B cell (primary cell): ENCODE data around the gene ADCY1.

Experiments
- CTCF ChIP-seq: fragments of 200-600 bp; IDR thresholded peaks from one replicate; pipeline ENCODE4 v1.8.0; 2022; ENCODE audit warnings: antibody characterized with exemption, mild to moderate bottlenecking
- EZH2 ChIP-seq: IDR thresholded peaks from 2 replicates; pipeline ENCODE4 v1.6.1; 2012; ENCODE audit warnings: borderline replicate concordance, low read depth, mild to moderate bottlenecking, moderate library complexity, low read length; ENCODE audit not compliant: insufficient read depth, poor library complexity, severe bottlenecking

DNA sequence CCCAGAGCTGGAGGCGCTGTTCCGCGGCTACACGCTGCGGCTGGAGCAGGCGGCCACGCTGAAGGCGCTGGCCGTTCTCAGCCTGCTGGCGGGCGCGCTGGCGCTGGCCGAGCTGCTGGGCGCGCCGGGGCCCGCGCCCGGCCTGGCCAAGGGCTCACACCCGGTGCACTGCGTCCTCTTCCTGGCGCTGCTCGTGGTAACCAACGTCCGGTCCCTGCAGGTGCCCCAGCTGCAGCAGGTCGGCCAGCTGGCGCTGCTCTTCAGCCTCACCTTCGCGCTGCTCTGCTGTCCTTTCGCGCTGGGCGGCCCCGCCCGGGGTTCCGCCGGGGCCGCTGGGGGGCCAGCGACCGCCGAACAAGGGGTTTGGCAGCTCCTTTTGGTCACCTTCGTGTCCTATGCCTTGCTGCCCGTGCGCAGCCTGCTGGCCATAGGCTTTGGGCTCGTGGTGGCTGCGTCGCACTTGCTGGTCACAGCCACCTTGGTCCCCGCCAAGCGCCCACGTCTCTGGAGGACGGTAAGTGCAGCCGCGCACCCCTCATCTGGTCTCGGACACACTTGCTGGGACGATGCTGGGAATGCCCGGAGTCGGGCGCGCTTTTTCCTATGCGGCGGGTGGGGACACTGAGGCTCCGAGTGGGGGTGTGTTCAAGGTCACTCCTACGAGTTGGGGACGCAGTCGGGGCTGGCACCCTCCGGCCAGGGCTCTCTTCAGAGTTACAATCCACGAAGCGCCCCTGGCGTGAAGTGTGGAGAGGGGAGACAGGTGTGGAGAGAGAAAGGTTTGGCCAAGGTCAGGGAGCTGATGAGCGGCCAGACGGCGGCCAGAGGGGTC is 717 bp downstream of the ADCY1 start:
- TF ChIP-seq CTCF (no peak), EZH2 (no peak)
